ENCODE measurements around the gene OR10G3.
"Not testable (repeated sequence)": the region's sequence is repeated elsewhere in the genome, so short reads cannot be mapped to it uniquely, and the experiment has no call there.

OR10G3 gene, protein sequence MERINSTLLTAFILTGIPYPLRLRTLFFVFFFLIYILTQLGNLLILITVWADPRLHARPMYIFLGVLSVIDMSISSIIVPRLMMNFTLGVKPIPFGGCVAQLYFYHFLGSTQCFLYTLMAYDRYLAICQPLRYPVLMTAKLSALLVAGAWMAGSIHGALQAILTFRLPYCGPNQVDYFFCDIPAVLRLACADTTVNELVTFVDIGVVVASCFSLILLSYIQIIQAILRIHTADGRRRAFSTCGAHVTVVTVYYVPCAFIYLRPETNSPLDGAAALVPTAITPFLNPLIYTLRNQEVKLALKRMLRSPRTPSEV

DNA sequence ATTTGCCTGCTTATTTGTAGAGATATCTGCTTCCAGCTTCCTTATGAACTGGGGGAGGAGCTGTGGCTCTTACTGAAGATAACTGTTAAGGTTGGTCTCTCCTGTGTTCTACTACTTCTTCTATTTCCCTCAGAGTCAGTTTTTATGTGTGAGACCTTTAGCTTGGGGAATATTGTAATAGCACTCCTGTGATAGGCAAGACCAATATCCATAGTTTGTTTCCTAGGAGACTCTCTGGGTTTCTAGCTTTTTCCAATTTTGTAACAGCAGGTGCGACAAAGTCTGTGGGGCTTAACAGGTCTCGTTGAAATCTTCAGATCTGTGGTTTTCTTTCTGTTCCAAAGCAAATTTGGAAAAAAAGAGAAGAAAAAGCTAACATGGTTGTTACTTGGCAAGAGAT lies at the start of gene OR10G3:
TSS of gene OR10G3 (minus strand) at position 101 of the 400 bp plus-strand sequence. CDS start 9,332 bp downstream, outside the sequence.
- no peak for DNase-seq

DNA sequence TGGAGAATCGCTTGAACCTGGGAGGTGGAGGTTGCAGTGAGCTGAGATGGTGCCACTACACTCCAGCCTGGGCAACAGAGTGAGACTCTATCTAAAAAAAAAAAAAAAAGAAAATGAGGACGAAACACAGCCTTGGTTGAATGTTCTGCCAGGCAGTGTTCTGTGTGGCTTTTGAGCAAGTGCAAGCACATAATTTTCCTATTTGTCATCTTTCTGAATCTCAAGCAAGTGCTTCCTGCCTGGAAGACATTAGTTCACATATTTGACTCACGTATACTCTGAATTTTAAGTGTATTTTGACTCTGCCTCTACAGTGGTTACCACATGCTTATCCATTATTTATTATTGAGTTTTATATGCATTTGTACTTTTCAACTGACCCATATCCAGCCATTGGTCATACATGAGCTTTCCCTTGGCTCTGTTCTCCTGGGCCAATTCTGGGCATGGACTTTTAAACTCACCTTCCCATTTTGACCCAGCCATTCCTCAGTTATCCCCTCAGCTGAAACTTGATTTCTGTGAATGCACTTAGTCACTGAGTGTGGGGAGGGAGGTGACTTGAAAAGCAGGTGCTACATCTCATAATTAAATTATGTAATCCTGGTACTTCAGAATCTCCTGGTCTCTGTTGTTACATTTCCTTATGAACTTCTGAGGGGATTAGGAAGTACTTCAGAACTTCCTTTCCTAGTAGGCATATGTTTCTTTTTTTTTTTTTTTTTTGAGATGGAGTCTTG lies 46.8 kb upstream of the OR10G3 start:
- no peak for DNase-seq

DNA sequence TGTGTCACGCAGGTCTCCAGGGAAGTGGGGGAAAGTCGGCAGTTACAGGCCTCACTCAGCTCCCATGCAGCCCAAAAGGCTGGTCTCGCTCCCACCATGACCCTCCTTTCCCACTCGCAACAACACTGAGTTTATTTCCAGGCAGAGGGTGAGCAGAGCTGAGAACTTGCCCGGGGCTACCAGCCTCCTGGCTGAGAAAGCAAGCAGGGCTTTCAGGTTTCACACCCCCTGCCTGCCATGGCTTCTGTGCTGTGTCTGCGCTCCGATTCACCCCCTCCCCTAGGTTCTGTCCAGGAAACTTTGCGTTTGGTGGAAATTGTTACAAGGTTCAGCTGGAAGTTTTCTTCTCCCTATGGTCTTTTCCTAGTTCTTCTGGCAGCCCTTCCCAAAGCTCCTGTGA lies 37.7 kb upstream of the OR10G3 start:
- no peak for DNase-seq

DNA sequence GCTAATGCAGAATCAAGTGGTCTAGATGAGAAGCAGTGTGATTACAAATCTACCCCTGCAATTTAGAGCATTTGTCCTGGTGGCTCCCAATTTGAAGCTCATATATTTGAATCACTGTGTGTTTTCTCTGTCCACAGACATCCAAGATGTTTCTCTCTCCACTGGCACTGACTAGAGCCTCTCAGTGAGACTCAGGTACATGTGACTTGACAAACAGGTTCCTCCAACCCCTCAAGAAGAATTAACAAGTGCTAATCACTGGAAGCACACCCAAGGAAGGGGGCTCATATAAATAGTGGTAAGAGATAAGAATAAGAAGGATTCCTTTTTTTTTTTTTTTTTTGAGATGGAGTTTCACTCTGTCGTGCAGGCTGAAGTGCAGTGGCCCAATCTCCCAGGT lies 34.4 kb upstream of the OR10G3 start:
- DNase-seq: no peak

DNA sequence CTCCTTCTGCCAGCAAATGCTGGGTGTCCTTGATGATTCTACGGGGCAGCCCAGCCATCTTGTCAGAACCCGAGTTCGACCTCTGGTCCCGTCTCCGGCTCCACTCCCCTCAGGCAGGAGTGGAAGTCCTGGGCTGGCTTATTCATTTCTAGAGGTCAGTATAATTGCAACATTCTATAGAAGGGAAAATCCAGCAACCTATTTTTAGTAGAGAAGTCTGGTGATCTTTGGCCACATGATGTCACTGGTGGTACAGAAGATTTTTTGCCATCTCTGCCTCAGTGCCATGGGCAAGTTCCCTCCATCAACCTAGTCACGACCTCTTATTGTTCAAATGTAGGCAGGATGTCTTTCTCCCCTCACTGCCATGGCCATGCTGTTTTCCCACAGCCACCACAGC lies 32.4 kb upstream of the OR10G3 start:
- DNase-seq: no peak

DNA sequence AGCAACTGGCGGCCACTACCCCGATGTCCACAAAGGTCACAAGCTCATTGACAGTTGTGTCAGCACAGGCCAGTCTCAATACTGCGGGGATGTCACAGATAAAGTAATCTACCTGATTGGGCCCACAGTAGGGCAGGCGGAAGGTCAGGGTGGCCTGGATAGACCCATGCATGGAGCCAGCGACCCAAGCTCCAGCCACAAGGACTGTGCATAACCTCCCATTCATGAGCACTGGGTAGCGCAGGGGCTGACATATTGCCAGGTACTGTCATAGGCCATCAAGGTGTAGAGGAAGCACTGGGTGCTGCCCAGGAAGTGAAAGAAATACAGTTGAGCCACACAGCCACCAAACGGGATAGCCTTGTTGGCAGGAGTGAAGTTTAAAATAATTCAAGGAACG lies 22.3 kb upstream of the OR10G3 start:
- DNase-seq: not testable (repeated sequence)

DNA sequence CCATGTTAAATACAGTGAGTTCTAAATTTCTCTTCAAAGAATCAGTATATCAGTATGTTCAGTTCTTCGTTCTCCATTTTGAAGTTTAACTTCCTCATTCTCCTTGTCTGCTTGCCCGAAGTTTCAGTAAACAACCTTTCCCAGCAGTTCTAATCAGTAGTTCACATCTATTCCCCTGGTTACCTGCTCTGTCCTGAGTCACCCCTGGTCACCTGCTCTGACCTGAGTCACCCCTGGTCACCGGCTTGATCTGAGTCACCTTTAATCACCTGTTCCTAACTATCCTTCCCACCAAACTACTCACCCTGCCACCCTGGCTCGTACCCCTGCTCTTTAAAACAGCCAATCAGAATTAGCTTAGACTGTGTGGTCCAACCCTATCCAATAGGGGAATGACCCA lies 9.4 kb upstream of the OR10G3 start:
- no peak for DNase-seq

DNA sequence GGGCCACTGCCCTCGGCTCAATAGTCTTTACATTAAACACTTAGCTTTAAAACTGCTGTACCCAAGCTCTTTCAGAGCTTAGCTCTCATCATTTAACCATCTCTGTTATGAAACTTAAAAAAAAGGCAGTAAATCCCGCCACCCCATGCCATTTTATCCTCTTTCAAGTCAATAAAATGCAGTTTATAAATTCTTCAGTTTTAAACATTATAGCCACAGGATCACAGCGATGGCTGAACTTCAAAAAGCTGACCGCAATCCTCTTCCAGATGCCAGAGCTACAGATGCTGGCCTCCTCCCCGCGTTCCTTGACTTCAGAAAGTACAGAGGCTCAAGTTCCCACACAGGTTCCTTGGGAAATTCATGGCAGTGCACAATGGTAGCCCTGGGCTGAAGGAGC lies 4.2 kb downstream of the OR10G3 start:
- no peak for DNase-seq

DNA sequence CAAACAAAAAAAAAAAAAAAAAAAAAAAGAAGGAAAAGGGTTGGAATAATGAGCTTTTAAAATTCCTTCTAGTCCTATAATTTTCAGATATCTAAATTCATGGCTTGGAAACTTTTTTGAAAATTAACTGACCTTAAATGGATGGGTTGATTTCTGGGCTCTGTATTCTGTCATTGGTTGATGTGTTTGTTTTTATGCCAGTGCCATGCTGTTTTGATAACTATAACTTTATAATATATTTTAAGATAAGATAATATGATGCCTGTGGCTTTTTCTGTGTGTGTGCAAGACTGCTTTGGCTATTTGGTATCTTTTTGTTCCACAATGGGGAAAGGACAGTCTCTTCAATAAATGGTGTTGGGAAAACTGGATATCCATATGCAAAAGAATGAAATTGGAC lies 7.3 kb downstream of the OR10G3 start:
- DNase-seq: no peak

DNA sequence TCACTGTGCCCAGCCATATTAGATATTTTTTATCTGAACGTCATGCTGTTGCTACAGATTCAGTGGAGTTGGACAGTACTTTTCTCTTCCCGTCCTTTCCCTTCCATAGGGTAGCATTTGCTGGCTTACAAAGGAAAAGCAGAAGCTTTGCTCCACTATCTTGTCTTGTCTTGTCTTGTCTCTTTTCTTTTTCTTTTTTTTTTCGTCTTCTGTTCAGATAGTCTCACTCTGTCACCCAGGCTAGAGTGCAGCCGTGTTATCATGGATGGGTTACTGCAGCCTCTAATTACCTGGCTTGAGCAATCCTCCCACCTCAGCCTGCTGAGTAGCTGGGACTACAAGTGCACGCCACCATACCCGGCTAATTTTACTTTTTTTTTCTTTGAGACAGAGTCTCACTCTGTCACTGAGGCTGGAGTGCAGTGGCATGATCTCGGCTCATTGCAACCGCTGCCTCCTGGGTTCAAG lies 21.1 kb downstream of the OR10G3 start:
- no peak for DNase-seq

DNA sequence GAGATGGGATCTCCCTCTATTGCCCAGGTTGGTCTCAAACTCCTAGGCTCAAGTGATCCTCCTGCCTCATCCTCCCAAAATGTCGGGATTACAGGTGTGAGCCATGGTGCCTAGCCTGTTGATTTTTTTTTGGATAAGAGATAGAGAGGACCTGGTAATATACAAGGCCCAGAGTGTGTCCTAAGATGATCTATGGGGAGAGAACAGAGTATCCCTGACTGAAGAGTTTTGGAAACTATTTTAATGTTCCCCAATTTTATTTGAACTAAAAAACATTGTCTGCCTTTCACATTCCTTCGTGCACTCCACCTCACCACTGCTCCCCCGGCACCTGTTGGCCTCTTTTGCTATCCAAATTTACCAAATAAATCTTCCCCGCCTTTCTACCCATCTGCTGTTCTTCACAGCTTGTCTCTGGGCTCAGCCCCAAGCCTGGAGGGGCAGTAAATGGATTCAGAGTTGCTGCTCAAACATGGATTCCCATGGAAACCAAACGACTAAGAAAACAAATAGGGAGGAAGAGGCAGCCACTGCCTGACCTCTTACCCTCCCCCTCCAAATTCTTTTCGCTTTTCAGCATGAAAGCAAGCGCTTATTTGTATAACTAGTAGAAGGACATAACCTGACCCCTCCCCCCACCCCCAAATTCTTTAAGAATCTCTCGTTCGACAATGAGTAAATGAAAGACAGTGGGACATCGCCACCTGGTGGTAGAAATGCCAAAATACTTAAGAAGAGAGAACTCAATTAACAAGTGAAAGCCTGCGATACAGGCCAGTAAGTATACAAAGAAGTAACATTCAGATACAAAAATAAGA lies 22.6 kb downstream of the OR10G3 start:
- DNase-seq: peak; percentile 92

DNA sequence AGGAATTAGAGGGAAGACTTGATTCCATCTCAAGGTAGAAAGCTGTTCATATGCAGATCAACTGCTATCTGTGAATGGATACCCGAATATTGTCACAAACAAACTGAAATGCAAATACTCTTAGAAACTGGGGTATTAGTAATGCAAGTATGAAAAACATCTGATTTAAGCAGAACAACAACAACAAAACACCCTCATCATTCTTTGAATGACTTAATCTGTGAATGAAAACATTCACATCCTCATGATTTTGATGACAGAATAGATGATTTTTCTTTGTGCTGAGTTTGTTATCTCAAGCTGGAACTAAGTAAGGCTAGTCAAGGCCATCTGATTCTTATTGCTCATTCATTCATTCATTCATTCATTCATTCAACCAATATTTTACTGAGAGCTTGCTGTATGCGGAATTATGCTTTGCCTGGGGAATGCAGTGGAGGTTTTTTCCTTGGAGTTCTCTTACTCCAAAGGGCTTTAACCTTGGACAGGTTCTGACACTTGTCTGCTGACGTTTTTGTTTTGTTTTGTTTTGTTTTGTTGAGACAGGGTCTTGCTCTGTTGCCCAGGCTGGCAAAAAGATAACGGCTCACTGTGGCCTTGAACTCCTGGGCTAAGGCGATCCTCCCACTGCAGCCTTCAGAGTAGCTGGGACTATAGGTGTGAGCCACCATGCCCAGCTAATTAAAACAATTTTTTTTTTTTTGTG lies 23.3 kb downstream of the OR10G3 start:
- no peak for DNase-seq

DNA sequence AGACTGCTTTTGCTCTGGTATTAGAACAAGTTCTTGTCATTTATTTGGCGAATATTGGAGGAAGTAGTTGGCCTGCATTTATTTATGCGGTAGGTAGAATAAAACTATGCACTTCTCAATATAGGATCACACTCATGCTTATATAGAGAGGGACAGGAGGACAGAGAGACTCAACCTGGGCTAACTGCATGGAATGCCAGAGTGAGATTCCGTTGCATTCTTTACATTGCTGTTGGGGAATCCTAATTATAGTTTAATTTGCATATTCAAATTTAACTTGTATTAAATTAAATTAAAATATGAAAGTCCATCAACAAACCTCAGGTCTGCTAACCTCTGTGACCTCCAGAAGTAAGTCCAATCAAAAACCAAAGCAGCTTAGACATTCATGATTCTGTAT lies 26.6 kb downstream of the OR10G3 start:
- no peak for DNase-seq

DNA sequence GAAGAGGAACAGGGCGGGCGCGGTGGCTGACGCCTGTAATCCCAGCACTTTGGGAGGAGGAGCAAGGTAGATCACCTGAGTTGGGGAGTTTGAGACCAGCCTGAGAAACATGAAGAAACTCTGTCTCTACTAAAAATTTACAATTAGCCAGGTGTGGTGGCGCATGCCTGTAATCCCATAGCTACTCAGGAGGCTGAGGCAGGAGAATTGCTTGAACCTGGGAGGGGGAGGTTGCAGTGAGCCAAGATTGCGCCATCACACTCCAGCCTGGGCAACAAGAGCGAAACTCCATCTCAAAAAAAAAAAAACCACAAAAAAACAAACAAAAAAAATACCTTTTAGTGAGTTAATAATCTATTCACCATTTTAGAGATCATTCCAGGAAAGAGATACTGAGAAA lies 35.3 kb downstream of the OR10G3 start:
- not testable (repeated sequence) for DNase-seq

DNA sequence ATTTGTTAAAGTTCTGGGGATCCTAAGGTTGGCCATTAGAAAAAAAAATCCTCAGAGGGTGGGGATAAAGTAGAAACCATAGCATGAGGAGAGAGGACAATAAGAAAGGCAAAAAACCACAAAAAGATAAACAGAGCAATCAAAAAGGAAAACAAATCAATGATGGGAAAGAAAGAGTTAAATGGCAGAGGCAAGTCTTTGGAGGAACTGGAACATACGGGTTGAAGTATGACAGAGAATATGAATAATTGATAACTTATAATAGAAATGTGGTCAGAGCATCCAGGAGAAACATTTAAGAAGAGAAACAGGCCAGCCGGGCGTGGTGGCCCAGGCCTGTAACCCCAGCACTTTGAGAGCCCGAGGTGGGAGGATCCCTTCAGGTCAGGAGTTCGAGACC lies 35.9 kb downstream of the OR10G3 start:
- no peak for DNase-seq

DNA sequence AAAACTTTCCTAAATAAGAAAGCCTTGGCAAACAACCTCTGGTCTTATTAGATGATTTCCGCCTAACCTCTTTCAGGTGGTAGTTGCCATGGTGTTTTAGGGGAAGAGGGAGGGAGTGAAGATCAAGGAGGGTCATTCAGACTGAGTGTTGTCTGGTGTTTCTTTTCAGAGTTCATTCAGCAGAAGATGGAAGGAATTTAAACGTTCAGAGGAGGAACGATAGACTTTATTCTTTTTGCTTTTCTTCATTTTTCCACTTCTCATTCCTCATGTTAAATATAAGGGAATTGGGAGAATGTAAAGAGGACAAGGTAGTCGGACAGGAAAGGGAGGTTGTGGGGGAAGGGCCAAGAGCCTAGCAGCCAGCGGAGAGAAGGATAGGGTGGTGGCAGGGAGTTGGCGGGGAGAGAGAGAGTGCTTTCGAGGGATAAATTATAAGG lies 36.3 kb downstream of the OR10G3 start:
- peak; percentile 14 for DNase-seq

DNA sequence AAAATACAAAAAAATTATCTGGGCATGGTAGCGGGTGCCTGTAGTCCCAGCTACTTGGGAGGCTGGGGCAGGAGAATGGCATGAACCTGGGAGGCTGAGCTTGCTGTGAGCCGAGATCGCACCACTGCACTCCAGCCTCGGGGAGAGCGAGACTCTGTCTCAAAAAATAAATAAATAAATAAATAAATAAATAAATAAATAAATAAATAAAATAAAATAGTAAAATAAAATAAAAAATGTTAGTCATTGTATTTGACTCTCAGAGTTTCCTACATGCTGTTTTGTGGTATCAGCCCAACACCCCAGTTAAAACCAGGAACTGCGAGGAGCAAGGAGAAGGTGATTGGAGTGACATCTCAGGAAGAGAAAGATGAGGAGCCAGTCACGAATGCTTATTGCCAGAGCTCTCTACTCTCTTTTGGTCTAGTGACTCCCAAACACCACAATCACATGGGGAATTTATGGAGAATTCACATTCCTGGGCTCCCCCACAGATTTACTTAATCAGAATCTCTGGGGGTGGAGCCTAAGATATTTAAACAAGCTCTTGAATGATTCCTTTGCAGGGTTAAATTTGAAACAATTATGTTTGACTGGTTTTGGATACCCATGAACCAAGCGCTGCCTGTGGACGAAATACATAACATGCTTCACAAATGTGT lies 38.3 kb downstream of the OR10G3 start:
- DNase-seq: no peak

DNA sequence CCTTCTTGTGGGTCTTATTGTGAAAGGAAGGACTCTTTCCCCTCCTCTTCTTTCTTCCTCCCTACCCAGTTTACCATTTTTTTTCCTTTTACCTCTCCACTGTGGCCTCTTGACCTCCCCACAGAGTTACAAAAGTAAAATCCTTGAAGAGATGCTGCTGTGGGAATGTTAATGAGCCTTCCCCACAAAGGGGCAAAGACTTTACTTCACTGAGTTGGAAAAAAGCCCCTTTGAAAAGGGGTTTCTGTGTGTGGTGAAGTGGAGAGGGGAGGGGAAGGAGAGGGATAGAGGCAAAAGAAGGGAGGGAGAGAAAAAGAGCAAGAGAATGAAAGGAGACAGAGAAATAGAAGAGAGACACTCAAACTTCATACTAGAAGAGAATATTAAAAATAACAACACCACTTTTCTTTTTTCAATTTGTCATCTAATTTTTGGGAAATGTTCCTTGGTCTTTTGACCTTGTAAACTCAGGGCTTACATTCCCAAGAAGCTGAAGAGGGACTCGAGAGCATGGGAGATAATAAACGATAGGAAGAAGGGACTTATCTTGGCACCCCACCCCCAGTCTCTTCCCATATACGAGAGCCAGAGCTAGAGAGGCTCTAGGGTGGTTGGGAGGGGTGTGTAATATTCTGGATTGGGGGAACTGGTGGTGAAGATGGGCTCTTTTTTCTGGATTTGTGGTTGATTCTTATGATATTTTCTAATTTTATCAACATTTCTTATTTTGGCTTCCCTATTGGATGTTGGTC lies 40.5 kb downstream of the OR10G3 start:
- no peak for DNase-seq

DNA sequence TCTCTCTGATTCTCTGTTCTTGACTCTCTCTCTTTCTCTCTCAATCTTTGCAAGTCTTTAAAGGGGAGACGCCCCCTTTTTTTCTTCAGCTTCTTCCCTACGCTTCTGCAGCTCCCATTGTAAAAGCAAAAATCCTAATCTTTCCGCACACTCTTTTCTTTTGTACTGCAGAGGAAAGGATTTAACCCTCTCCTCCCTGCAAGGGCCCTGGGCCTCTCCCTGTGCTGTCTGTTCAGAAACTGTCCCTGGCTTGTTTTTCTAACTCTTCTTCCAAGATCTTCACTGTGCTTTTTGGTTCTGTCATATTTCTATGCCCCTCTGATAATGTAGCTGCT lies 42.8 kb downstream of the OR10G3 start:
- no peak for DNase-seq

DNA sequence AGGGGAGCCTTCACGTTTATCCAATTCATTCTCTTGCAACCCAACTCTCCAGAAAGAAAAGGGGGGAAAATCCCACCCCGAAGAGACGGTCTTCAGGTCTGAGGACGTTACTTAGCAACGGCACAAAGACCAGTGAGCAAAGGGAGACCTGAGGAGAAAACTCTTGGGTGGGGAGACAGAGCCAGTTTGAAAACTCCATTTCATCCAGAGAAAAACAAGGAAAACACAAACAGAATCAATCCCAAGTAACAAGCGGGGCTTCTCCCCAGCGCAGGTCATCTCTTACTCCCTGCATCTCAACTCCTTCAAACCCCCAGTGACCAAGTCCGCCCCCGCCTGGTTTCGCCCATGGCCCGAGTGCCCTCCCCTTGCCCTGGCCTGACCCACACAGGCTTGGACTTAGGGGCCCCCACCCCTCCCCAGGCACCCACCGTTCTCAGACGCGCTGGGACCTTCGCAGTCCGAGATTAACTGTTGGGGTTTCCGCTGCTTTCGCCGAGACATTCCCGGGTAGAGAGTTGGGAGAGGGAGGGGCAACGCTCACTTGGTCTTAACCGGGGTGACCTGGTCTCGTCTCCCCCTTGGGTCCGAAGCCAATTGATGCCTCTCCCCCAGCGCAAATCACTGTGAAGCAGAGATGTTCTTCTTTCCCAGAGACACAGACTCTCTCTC lies 43.3 kb downstream of the OR10G3 start:
- no peak for DNase-seq
